ENCODE results near the gene LSAMP. TPM values are rescaled to one million over a fixed set of nuclear protein-coding genes. Genes with fewer than 3 reads are reported as not detected.

The LSAMP gene
- total RNA-seq, 6 experiments from 2014 or later, result under 0.01 to 0.22 (median 0.12) TPM; not detected in 1

- 29% methylated on average over 2 of the region's 2 CpGs for WGBS (ENCODE audit: insufficient coverage, low coverage, low lambda C conversion rate, missing lambda C conversion rate)
- intact Hi-C loops (cut with DNase I), result no loop called here
- no peaks in the 10 kb centered on the region for H3K36me3 ChIP-seq
These were observed 247.2 kb downstream of the LSAMP start for GRCh38 chr3:116198087-116198486.

GRCh38 chr3:116192464-116192863, 252.8 kb downstream of the LSAMP start:
- ATAC-seq, result no peak
- H3K4me1 ChIP-seq, result no peaks in the 10 kb centered on the region

More at GRCh38 chr3:116198087-116198486, 247.2 kb downstream of the LSAMP start:
- DNase-seq (no peak), ATAC-seq (no peak)
- TF ChIP-seq, protein P1, sequence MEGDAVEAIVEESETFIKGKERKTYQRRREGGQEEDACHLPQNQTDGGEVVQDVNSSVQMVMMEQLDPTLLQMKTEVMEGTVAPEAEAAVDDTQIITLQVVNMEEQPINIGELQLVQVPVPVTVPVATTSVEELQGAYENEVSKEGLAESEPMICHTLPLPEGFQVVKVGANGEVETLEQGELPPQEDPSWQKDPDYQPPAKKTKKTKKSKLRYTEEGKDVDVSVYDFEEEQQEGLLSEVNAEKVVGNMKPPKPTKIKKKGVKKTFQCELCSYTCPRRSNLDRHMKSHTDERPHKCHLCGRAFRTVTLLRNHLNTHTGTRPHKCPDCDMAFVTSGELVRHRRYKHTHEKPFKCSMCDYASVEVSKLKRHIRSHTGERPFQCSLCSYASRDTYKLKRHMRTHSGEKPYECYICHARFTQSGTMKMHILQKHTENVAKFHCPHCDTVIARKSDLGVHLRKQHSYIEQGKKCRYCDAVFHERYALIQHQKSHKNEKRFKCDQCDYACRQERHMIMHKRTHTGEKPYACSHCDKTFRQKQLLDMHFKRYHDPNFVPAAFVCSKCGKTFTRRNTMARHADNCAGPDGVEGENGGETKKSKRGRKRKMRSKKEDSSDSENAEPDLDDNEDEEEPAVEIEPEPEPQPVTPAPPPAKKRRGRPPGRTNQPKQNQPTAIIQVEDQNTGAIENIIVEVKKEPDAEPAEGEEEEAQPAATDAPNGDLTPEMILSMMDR (IDR thresholded peaks at IDR 0.05), result no peak
- TF ChIP-seq POLR2A (IDR thresholded peaks at IDR 0.05), result no peak
- Histone ChIP-seq H3K27ac (no peak overlapping the region), H3K9me3 (no peaks in the 10 kb centered on the region), H3K4me3 (no peak overlapping the region), H3K27me3 (no peaks in the 10 kb centered on the region), H3K4me1 (no peaks in the 10 kb centered on the region)

DNA sequence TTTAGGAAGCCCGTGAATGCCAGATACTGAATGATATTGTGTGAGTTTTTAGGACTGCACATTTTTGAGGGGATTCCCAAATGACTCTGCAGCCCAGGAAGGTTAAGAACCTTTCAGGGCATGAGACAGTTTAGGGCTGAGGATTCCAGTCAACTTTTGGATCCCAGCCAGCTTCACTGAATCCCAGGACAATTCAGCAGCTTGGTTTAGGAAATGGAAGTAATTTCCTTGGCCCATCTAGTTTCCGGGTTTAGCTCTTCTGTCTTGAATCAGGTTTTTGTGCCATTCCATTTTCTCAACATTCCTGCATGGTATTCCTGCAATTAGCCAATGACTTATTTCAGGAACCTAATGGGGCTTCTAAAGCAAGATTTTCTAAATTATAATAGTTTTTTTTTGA, 253.9 kb downstream of the LSAMP start:
- Histone ChIP-seq H3K4me1 (no peaks in the 10 kb centered on the region), H3K27ac (no peak overlapping the region), H3K27me3 (no peaks in the 10 kb centered on the region), H3K4me3 (no peak overlapping the region), H3K36me3 (no peaks in the 10 kb centered on the region), H3K9me3 (no peaks in the 10 kb centered on the region)
- intact Hi-C loops (cut with DNase I), result no loop called here
- no peak for ATAC-seq
- TF ChIP-seq POLR2A (IDR thresholded peaks at IDR 0.05), result no peak
- TF ChIP-seq, protein P1 (IDR thresholded peaks at IDR 0.05), result no peak
- no peak for DNase-seq
- WGBS (ENCODE audit: insufficient coverage, low coverage, low lambda C conversion rate, missing lambda C conversion rate), result 38% methylated on average over 2 of the region's 2 CpGs

More at GRCh38 chr3:116192464-116192863, 252.8 kb downstream of the LSAMP start:
- TF ChIP-seq, protein P1 (IDR thresholded peaks at IDR 0.05), result no peak
- TF ChIP-seq POLR2A (IDR thresholded peaks at IDR 0.05), result no peak
- H3K4me3 ChIP-seq, result no peak overlapping the region
- intact Hi-C loops (cut with DNase I), result no loop called here
- DNase-seq, result no peak
- H3K27me3 ChIP-seq, result no peaks in the 10 kb centered on the region
- H3K27ac ChIP-seq, result no peak overlapping the region
- WGBS (ENCODE audit: insufficient coverage, low coverage, low lambda C conversion rate, missing lambda C conversion rate), result 43% methylated on average over 1 of the region's 1 CpG
- H3K36me3 ChIP-seq, result no peaks in the 10 kb centered on the region
- no peaks in the 10 kb centered on the region for H3K9me3 ChIP-seq

DNA sequence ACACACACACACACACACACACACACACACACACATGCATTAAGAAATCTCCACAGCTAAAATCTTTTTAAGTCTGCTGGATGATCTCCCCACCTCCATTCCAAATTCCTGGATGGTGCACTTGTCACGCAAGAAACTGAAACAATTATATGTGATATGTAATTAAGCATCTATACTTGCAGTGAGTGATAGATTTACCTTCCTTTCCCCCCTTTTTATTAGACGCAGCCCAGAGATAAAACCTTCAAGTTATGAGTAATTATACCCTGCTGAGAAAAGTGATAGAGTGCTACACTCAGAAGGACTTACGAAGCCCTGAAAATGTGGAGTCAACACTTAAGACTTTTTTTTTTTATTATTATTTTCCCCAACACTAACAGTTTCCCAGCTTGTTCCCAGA, 255.2 kb downstream of the LSAMP start:
- Histone ChIP-seq H3K4me3 (no peak overlapping the region), H3K4me1 (no peaks in the 10 kb centered on the region), H3K27me3 (no peaks in the 10 kb centered on the region), H3K9me3 (no peaks in the 10 kb centered on the region), H3K27ac (no peak overlapping the region), H3K36me3 (no peaks in the 10 kb centered on the region)
- 43% methylated on average over 3 of the region's 3 CpGs for WGBS (ENCODE audit: insufficient coverage, low coverage, low lambda C conversion rate, missing lambda C conversion rate)
- TF ChIP-seq, protein P1 (IDR thresholded peaks at IDR 0.05), result no peak
- TF ChIP-seq POLR2A (IDR thresholded peaks at IDR 0.05), result no peak
- no peak for ATAC-seq
- DNase-seq, result no peak
- intact Hi-C loops (cut with DNase I), result no loop called here
